HepG2 (cell line): Measurements from ENCODE around the gene PDK2. TPM values are rescaled to one million over a fixed set of nuclear protein-coding genes. Genes with fewer than 3 reads are reported as not detected.

Source experiments
- BRD4 ChIP-seq: sonication (generic); formaldehyde crosslinking; IDR thresholded peaks from 2 replicates; pipeline ENCODE4 v1.4.0; 2020; ENCODE audit warnings: missing genetic modification reagents
- CENPT ChIP-seq: sonication (generic); formaldehyde crosslinking; IDR thresholded peaks from 2 replicates; pipeline ENCODE4 v1.8.0; 2022; ENCODE audit warnings: low read depth, mild to moderate bottlenecking, moderate library complexity, missing genetic modification reagents
- DNMT1 ChIP-seq: sonication (generic); formaldehyde crosslinking; IDR thresholded peaks from 2 replicates; pipeline ENCODE4 v1.5.1; 2020; ENCODE audit warnings: mild to moderate bottlenecking, missing genetic modification reagents
- FOXA1 ChIP-seq, 2 experiments: fragments of 450-650 bp in 1 of 2; sonication (generic) in 1 of 2; formaldehyde crosslinking in 1 of 2; IDR thresholded peaks; 2 replicates each; pipeline versions ENCODE4 v1.4.0 to v1.6.1; 2016 to 2020; ENCODE audit warnings: missing genetic modification reagents in 1 of 2
- GABPB1 ChIP-seq: IDR thresholded peaks from 2 replicates; pipeline ENCODE4 v1.6.1; 2016; ENCODE audit warnings: mild to moderate bottlenecking, missing genetic modification reagents, moderate library complexity, missing compliant biosample characterization
- NR2F2 ChIP-seq: IDR thresholded peaks from 2 replicates; pipeline ENCODE4 v1.6.1; 2012; ENCODE audit warnings: low read depth, inconsistent platforms, borderline replicate concordance
- THAP11 ChIP-seq: IDR thresholded peaks from 2 replicates; pipeline ENCODE4 v1.6.1; 2016; ENCODE audit warnings: missing biosample characterization, missing genetic modification reagents
- THAP7 ChIP-seq: sonication (generic); formaldehyde crosslinking; IDR thresholded peaks from 2 replicates; pipeline ENCODE4 v1.8.1; 2023; ENCODE audit warnings: mild to moderate bottlenecking, missing genetic modification reagents
- YEATS4 ChIP-seq: sonication (generic); formaldehyde crosslinking; IDR thresholded peaks from 2 replicates; pipeline ENCODE4 v1.4.0; 2020; ENCODE audit warnings: missing genetic modification reagents, borderline replicate concordance
- YY1 ChIP-seq: IDR thresholded peaks from 2 replicates; pipeline ENCODE4 v1.6.1; 2011; ENCODE audit warnings: low read length, low read depth, moderate library complexity, mild to moderate bottlenecking; ENCODE audit not compliant: insufficient read depth, insufficient replicate concordance
- ZBTB4 ChIP-seq: sonication (generic); formaldehyde crosslinking; IDR thresholded peaks from 2 replicates; pipeline ENCODE4 v1.4.0; 2020; ENCODE audit warnings: missing genetic modification reagents, mild to moderate bottlenecking, borderline replicate concordance
- ZNF430 ChIP-seq: sonication (generic); formaldehyde crosslinking; IDR thresholded peaks from 2 replicates; pipeline ENCODE4 v1.9.0; 2021; ENCODE audit warnings: mild to moderate bottlenecking, missing genetic modification reagents
- ZNF558 ChIP-seq: sonication (generic); formaldehyde crosslinking; IDR thresholded peaks from 2 replicates; pipeline ENCODE4 v1.9.0; 2022; ENCODE audit warnings: mild to moderate bottlenecking, missing genetic modification reagents, borderline replicate concordance
- ZNF652 ChIP-seq: IDR thresholded peaks from 2 replicates; pipeline ENCODE4 v1.6.1; 2016; ENCODE audit warnings: low read depth, borderline replicate concordance
- ZNF672 ChIP-seq: sonication (generic); formaldehyde crosslinking; IDR thresholded peaks from 2 replicates; pipeline ENCODE4 v1.8.1; 2022; ENCODE audit warnings: missing genetic modification reagents
- ZNF713 ChIP-seq: sonication (generic); formaldehyde crosslinking; IDR thresholded peaks from 2 replicates; pipeline ENCODE4 v1.4.0; 2020; ENCODE audit warnings: mild to moderate bottlenecking, missing genetic modification reagents
- ZNF768 ChIP-seq: sonication (generic); formaldehyde crosslinking; IDR thresholded peaks from 2 replicates; pipeline ENCODE4 v1.4.0; 2020; ENCODE audit warnings: missing genetic modification reagents
- polyA plus RNA-seq, 8 experiments: library from polyadenylated mRNA; depleted of rRNA in 3 of 8; stranded (reverse) in 7 of 8; unstranded in 1 of 8; fragments of >200 nt; fragmentation: Illumina TruSeq in 4 of 8; extraction: Trizol in 4 of 8; gene quantifications; 2 replicates each; pipeline versions ENCODE4 v1.2.1 to v1.2.3, GENCODE V29; 2011 to 2016; ENCODE audit warnings: low read depth in 4 of 8, missing spikeins in 1 of 8, mixed read lengths in 1 of 8; ENCODE audit not compliant: insufficient read depth in 1 of 8
- total RNA-seq, 5 experiments: library from RNA; depleted of rRNA; stranded (reverse); fragments of >200 nt; fragmentation: Illumina TruSeq; extraction: Trizol; gene quantifications; 2 replicates each; pipeline ENCODE4 v1.2.3, GENCODE V29; 2016; ENCODE audit warnings: low read depth in 1 of 5
- TF ChIP-seq, protein P1 (sequence below): IDR thresholded peaks from 2 replicates; pipeline ENCODE4 v1.6.1; 2016; ENCODE audit warnings: missing compliant biosample characterization, missing genetic modification reagents, borderline replicate concordance
- TF ChIP-seq, protein P2 (sequence below): sonication (generic); formaldehyde crosslinking; conservative IDR thresholded peaks from 2 replicates; pipeline ENCODE4 v1.8.1; 2023; ENCODE audit warnings: missing genetic modification reagents
- TF ChIP-seq, protein P3 (sequence below): sonication (generic); formaldehyde crosslinking; IDR thresholded peaks from 2 replicates; pipeline ENCODE4 v1.5.0; 2020; ENCODE audit warnings: mild to moderate bottlenecking, missing genetic modification reagents, borderline replicate concordance

PDK2 gene
- total and polyA plus RNA-seq, 2 of the 13 experiments (the other 11 are each of a cell fraction or from before 2014, with no cell fraction given) = 18.5 to 59.7 TPM

DNA sequence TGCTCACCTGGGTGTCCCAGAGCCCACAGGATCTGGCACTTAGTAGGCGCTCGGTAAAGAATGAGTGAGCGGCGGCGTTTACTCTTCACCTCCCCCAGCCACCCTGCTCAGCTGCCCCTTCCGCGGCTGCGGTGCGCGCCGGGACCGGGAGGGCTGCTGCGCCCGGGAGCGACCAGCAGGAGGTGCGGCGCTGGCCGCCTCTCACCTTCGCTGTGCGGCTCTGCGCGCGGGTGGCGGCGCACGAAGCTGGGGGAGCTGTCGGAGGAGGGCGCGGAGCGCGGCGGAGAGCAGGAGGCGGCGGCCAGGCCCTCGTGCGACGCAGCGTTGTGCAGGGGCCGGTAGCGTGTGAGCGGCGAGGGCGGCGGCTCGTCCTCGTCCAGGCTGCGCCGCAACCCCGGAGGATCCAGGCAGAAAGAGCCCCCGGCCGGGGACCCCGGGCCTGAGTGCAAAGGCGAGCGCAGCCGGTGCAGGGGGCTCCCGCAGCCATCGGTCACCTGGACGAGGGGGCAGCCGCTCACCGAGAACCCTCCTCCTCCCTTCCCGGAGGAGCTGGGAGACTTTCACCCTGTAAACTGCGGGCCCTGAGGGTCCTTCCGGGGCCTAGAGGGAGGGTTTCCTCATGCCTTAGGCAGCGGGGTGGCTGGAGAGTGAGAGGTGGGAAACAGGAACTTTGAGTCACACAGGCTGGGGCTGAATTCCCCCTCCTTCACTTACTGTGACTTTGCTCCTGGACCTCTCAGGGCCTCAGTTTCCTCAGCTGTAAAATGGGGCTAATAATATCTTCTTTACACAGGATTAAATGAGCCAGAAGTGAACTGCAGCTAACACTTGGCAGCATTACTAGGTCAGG lies 22.3 kb downstream of the PDK2 start (continued):
- TF ChIP-seq, protein P1, sequence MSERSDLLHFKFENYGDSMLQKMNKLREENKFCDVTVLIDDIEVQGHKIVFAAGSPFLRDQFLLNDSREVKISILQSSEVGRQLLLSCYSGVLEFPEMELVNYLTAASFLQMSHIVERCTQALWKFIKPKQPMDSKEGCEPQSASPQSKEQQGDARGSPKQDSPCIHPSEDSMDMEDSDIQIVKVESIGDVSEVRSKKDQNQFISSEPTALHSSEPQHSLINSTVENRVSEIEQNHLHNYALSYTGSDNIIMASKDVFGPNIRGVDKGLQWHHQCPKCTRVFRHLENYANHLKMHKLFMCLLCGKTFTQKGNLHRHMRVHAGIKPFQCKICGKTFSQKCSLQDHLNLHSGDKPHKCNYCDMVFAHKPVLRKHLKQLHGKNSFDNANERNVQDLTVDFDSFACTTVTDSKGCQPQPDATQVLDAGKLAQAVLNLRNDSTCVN = no peak
- TF ChIP-seq YEATS4 (CRISPR knock-in tag) (peak; percentile 26; the same call in 1 of the 2 replicates), THAP11 (CRISPR knock-in tag) (peak; percentile 25; the same call in 1 of the 2 replicates), GABPB1 (peak; percentile 55; the same call in 1 of the 2 replicates), ZNF768 (CRISPR knock-in tag) (peak; percentile 81; the same call in 1 of the 2 replicates), CENPT (CRISPR knock-in tag) (peak; percentile 72; the same call in 1 of the 2 replicates), NR2F2 (no peak), ZBTB4 (no peak; the same call in 1 of the 2 replicates), YY1 (peak; percentile 49), ZNF713 (no peak), ZNF558 (no peak), FOXA1 (IDR thresholded peaks at IDR 0.05) (no peak), FOXA1 (CRISPR knock-in tag; IDR thresholded peaks at IDR 0.05) (peak; percentile 22; the same call in 1 of the 2 replicates), ZNF430 (no peak), BRD4 (CRISPR knock-in tag) (no peak), DNMT1 (peak; percentile 62; the same call in 1 of the 2 replicates), ZNF672 (CRISPR knock-in tag) (no peak), ZNF652 (CRISPR knock-in tag) (no peak), THAP7 (CRISPR knock-in tag) (no peak; the same call in 1 of the 2 replicates)
- TF ChIP-seq, protein P2, sequence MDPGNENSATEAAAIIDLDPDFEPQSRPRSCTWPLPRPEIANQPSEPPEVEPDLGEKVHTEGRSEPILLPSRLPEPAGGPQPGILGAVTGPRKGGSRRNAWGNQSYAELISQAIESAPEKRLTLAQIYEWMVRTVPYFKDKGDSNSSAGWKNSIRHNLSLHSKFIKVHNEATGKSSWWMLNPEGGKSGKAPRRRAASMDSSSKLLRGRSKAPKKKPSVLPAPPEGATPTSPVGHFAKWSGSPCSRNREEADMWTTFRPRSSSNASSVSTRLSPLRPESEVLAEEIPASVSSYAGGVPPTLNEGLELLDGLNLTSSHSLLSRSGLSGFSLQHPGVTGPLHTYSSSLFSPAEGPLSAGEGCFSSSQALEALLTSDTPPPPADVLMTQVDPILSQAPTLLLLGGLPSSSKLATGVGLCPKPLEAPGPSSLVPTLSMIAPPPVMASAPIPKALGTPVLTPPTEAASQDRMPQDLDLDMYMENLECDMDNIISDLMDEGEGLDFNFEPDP (CRISPR knock-in tag) = no peak
- TF ChIP-seq, protein P3, sequence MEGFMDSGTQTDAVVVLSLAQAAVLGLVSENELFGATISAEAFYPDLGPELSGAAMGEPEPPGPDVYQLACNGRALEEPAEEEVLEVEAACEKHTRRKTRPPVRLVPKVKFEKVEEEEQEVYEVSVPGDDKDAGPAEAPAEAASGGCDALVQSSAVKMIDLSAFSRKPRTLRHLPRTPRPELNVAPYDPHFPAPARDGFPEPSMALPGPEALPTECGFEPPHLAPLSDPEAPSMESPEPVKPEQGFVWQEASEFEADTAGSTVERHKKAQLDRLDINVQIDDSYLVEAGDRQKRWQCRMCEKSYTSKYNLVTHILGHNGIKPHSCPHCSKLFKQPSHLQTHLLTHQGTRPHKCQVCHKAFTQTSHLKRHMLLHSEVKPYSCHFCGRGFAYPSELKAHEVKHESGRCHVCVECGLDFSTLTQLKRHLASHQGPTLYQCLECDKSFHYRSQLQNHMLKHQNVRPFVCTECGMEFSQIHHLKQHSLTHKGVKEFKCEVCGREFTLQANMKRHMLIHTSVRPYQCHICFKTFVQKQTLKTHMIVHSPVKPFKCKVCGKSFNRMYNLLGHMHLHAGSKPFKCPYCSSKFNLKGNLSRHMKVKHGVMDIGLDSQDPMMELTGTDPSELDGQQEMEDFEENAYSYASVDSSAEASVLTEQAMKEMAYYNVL (CRISPR knock-in tag) = 0 out of 2 replicates have a peak, but pooled peaks have one; percentile 35
